ENCODE data around the gene NUDT19. TPM values are rescaled to one million over a fixed set of nuclear protein-coding genes. Genes with fewer than 3 reads are reported as not detected.
"Not testable (repeated sequence)": the region's sequence is repeated elsewhere in the genome, so short reads cannot be mapped to it uniquely, and the experiment has no call there.

NUDT19 gene
- total RNA-seq, 1 donor from 2014 or later, result 11.1 TPM

DNA sequence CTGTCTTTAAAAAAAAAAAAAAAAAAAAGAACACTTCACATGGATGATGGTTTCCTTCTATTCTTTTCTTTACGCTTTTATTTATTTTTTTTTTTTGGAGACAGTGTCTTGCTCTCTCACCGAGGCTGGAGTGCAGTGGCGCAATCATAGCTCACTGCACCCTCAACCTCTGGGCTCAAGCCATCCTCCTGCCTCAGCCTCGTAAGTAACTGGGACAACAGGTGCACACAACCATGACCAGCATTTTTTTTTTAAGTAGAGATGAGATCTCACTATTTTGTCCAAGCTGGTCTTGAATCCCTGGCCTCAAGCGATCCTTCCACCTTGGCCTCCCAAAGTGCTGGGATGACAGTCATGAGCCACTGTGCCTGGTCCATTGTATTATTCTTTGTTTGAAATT, 41.0 kb upstream of the NUDT19 start:
- no peaks in the 10 kb centered on the region for H3K27me3 Mint-ChIP-seq (ENCODE audit: low read depth)
- H3K4me3 Mint-ChIP-seq (ENCODE audit: unreplicated experiment), result no peak overlapping the region
- TF ChIP-seq, protein P1, sequence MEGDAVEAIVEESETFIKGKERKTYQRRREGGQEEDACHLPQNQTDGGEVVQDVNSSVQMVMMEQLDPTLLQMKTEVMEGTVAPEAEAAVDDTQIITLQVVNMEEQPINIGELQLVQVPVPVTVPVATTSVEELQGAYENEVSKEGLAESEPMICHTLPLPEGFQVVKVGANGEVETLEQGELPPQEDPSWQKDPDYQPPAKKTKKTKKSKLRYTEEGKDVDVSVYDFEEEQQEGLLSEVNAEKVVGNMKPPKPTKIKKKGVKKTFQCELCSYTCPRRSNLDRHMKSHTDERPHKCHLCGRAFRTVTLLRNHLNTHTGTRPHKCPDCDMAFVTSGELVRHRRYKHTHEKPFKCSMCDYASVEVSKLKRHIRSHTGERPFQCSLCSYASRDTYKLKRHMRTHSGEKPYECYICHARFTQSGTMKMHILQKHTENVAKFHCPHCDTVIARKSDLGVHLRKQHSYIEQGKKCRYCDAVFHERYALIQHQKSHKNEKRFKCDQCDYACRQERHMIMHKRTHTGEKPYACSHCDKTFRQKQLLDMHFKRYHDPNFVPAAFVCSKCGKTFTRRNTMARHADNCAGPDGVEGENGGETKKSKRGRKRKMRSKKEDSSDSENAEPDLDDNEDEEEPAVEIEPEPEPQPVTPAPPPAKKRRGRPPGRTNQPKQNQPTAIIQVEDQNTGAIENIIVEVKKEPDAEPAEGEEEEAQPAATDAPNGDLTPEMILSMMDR (IDR thresholded peaks at IDR 0.05), result no peak
- no peaks in the 10 kb centered on the region for H3K9me3 Mint-ChIP-seq (ENCODE audit: low read depth)
- H3K36me3 Mint-ChIP-seq (ENCODE audit: low read depth), result peaks cover 8% of the 10 kb centered on the region
- peaks cover 9% of the 10 kb centered on the region for H3K4me1 Mint-ChIP-seq (ENCODE audit: low read depth)
- H3K27ac Mint-ChIP-seq (ENCODE audit: unreplicated experiment), result no peak overlapping the region
- no peak for DNase-seq (ENCODE audit: low spot score)

- H3K27me3 Mint-ChIP-seq (ENCODE audit: low read depth), result no peaks in the 10 kb centered on the region
- no peak overlapping the region for H3K4me3 Mint-ChIP-seq (ENCODE audit: unreplicated experiment)
- H3K4me1 Mint-ChIP-seq (ENCODE audit: low read depth), result peaks cover 9% of the 10 kb centered on the region
- H3K36me3 Mint-ChIP-seq (ENCODE audit: low read depth), result peaks cover 6% of the 10 kb centered on the region
- no peak for DNase-seq (ENCODE audit: low spot score)
- no peaks in the 10 kb centered on the region for H3K9me3 Mint-ChIP-seq (ENCODE audit: low read depth)
- H3K27ac Mint-ChIP-seq (ENCODE audit: unreplicated experiment), result no peak overlapping the region
- TF ChIP-seq, protein P1 (IDR thresholded peaks at IDR 0.05), result no peak
Measured at GRCh38 chr19:32651729-32652140, 39.9 kb upstream of the NUDT19 start.

DNA sequence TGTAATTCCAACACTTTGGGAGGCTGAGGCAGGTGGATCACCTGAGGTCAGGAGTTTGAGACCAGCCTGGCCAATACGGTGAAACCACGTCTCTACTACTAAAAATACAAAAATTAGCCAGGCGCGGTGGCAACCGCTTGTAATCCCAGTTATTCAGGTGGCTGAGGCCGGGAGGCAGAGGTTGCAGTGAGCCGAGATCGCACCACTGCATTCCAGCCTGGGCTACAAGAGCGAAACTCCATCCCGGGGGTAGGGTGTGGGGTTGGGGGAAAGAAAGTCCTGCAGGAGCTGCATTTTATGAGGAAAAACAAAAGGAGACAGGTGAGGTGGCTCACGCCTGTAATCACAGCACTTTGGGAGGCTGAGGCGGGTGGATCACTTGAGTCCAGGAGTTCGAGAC, 39.3 kb upstream of the NUDT19 start:
- not testable (repeated sequence) for H3K27ac Mint-ChIP-seq (ENCODE audit: unreplicated experiment); H3K4me1 Mint-ChIP-seq (ENCODE audit: low read depth); H3K36me3 Mint-ChIP-seq (ENCODE audit: low read depth); H3K9me3 Mint-ChIP-seq (ENCODE audit: low read depth); DNase-seq (ENCODE audit: low spot score); H3K27me3 Mint-ChIP-seq (ENCODE audit: low read depth); H3K4me3 Mint-ChIP-seq (ENCODE audit: unreplicated experiment)

- Mint-ChIP-seq H3K4me1 (ENCODE audit: low read depth) (peaks cover 9% of the 10 kb centered on the region), H3K27me3 (ENCODE audit: low read depth) (no peaks in the 10 kb centered on the region), H3K9me3 (ENCODE audit: low read depth) (no peaks in the 10 kb centered on the region), H3K4me3 (ENCODE audit: unreplicated experiment) (no peak overlapping the region), H3K27ac (ENCODE audit: unreplicated experiment) (no peak overlapping the region), H3K36me3 (ENCODE audit: low read depth) (peaks cover 4% of the 10 kb centered on the region)
- no peak for DNase-seq (ENCODE audit: low spot score)
- TF ChIP-seq, protein P1 (IDR thresholded peaks at IDR 0.05), result no peak
Measured at GRCh38 chr19:32652894-32653598, 38.6 kb upstream of the NUDT19 start.

- H3K4me3 Mint-ChIP-seq (ENCODE audit: unreplicated experiment), result no peak overlapping the region
- DNase-seq (ENCODE audit: low spot score), result no peak
- no peaks in the 10 kb centered on the region for H3K27me3 Mint-ChIP-seq (ENCODE audit: low read depth)
- H3K9me3 Mint-ChIP-seq (ENCODE audit: low read depth), result no peaks in the 10 kb centered on the region
- peaks cover 2% of the 10 kb centered on the region for H3K36me3 Mint-ChIP-seq (ENCODE audit: low read depth)
- peaks cover 9% of the 10 kb centered on the region for H3K4me1 Mint-ChIP-seq (ENCODE audit: low read depth)
- TF ChIP-seq, protein P1 (IDR thresholded peaks at IDR 0.05), result no peak
- no peak overlapping the region for H3K27ac Mint-ChIP-seq (ENCODE audit: unreplicated experiment)
Measured at GRCh38 chr19:32653599-32653915, 38.1 kb upstream of the NUDT19 start.

GRCh38 chr19:32656379-32656778, 35.2 kb upstream of the NUDT19 start:
- not testable (repeated sequence) for H3K4me3 Mint-ChIP-seq (ENCODE audit: unreplicated experiment); H3K36me3 Mint-ChIP-seq (ENCODE audit: low read depth); H3K27me3 Mint-ChIP-seq (ENCODE audit: low read depth); DNase-seq (ENCODE audit: low spot score); H3K4me1 Mint-ChIP-seq (ENCODE audit: low read depth); H3K27ac Mint-ChIP-seq (ENCODE audit: unreplicated experiment); H3K9me3 Mint-ChIP-seq (ENCODE audit: low read depth)

Measured in chondrocyte (in vitro differentiated cells).